ENCODE data around the gene NBEA.

Gene NBEA

DNA sequence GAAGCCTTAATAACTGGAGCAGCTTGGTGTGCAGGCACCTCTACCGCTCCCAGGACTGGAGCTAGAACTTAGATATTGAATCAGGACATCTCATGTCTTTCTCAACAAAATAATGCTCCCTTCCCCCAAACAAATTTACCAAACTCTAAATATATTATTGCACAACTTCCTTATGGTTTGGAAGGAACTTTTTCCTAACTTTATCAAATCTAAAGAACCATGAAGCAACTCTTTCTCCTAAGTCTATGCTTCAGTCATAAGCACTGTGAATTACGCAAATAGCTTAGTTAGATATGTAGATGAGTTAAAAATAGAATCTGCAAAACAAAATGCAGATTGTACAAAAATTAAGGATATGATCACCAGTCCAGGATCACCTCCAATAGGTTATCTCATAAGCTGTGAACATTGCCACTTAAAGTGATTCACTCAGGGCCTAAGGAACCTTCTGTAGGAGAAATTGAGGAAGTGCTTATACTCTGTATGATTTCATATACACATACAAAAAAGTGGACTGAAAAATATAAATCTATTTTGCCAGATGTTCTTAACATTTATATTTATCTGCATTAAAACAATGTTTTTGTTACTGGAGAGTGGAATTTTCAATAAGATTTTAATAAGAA is 554.8 kb downstream of the NBEA start:
- Histone ChIP-seq H3K27ac (ENCODE audit: low read length) (no peak overlapping the region), H3K27me3 (ENCODE audit: control insufficient read depth, insufficient read depth, low read length) (no peaks in the 10 kb centered on the region), H3K36me3 (ENCODE audit: control insufficient read depth, insufficient read depth, low read length) (no peaks in the 10 kb centered on the region), H3K9me3 (ENCODE audit: control insufficient read depth, insufficient read depth, low read length) (no peaks in the 10 kb centered on the region), H3K4me3 (ENCODE audit: low read length) (no peak overlapping the region), H3K4me1 (ENCODE audit: control insufficient read depth, insufficient read depth, low read length) (no peaks in the 10 kb centered on the region)
- DNase-seq (ENCODE audit: low read depth, low spot score), result no peak
- no CpG with 5 or more reads among the region's 2 CpGs for WGBS (ENCODE audit: insufficient coverage, insufficient read length)

DNA sequence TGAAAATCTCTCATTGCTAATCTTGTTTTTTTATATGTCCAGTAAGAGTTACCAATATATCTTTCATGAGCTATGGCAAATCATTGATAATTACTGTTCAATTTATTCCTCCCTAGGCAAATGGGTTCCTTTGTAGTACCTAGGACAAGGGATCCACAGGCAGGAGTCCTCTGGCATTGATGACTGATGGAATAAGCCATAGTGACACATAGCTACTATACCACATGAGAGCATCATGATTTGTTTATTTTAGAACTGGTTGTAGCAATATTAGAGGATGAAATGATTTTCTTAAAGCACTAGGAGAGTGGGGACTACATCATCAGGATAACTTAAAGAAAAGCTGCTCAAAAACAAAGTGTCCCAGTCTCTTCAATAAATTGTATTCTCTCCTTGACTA is 556.2 kb downstream of the NBEA start:
- Histone ChIP-seq H3K36me3 (ENCODE audit: control insufficient read depth, insufficient read depth, low read length) (no peaks in the 10 kb centered on the region), H3K4me1 (ENCODE audit: control insufficient read depth, insufficient read depth, low read length) (no peaks in the 10 kb centered on the region), H3K9me3 (ENCODE audit: control insufficient read depth, insufficient read depth, low read length) (no peaks in the 10 kb centered on the region), H3K4me3 (ENCODE audit: low read length) (no peak overlapping the region), H3K27ac (ENCODE audit: low read length) (no peak overlapping the region), H3K27me3 (ENCODE audit: control insufficient read depth, insufficient read depth, low read length) (no peaks in the 10 kb centered on the region)
- DNase-seq (ENCODE audit: low read depth, low spot score), result no peak

DNA sequence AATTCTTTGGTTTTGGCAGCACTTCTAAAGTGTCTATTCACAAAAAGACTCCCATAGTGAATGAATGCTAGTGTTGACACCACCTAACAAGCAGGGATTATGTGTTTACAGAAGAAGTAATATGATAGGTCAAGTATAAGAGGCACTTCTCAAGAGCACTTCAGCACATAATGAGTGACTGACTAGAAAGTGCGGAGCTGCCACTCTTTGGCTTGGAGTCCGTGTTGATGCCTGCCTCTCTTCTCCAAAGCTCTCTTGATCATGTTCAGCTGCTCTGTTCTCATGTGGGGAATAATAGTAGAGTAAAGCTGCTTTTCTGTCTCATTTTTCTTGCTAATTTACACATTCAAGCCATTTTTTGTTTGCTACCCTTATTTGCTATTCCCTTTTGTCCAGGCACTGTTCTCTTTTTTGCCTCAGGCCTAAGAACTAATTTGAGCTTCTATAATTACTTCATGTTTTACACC is 557.2 kb downstream of the NBEA start:
- H3K27ac ChIP-seq (ENCODE audit: low read length), result no peak overlapping the region
- no peaks in the 10 kb centered on the region for H3K4me1 ChIP-seq (ENCODE audit: control insufficient read depth, insufficient read depth, low read length)
- no peak overlapping the region for H3K4me3 ChIP-seq (ENCODE audit: low read length)
- WGBS (ENCODE audit: insufficient coverage, insufficient read length), result no CpG with 5 or more reads among the region's 2 CpGs
- no peaks in the 10 kb centered on the region for H3K36me3 ChIP-seq (ENCODE audit: control insufficient read depth, insufficient read depth, low read length)
- no peaks in the 10 kb centered on the region for H3K9me3 ChIP-seq (ENCODE audit: control insufficient read depth, insufficient read depth, low read length)
- DNase-seq (ENCODE audit: low read depth, low spot score), result no peak
- no peaks in the 10 kb centered on the region for H3K27me3 ChIP-seq (ENCODE audit: control insufficient read depth, insufficient read depth, low read length)

DNA sequence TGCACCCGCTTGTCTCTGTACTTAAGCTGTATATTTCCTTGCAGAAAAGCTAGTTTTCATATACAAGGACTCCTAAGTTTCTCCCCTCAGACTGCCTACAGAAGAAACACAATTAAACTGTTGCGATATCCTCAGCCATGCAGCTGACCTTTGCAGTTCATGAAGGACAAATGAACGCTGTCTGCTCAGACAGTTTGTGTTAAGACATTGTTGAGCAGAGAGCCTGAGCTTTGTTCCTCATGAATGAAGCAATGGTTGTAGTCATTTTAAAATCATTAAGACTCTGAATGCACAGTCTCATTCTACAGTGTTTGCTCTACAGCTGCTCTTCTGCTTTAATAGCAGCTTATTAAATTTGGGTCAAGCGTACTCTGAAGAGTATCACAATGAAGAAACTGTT is 557.6 kb downstream of the NBEA start:
- no peak for DNase-seq (ENCODE audit: low read depth, low spot score)
- no peaks in the 10 kb centered on the region for H3K27me3 ChIP-seq (ENCODE audit: control insufficient read depth, insufficient read depth, low read length)
- WGBS (ENCODE audit: insufficient coverage, insufficient read length), result no CpG with 5 or more reads among the region's 4 CpGs

DNA sequence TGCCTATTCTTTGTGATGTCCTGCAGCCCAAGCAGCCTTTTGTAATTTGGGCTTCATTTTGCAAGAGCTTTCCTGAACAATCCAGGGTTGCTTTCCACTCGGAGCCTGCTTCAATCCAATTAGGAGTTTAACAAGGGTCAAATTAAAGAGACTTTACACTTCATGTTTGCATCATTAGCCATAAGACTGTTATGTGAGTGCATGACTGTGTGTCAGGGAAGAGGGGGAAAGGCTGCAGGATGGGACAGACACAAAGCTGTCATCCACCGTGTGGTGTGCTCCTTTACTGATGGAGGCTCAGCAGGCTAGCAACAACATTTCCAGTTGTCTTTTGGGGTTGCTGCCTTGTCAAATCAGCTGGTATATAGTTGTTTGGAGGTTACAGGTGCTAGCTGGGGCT is 558.1 kb downstream of the NBEA start:
- no peak for DNase-seq (ENCODE audit: low read depth, low spot score)
- Histone ChIP-seq H3K27ac (ENCODE audit: low read length) (no peak overlapping the region), H3K27me3 (ENCODE audit: control insufficient read depth, insufficient read depth, low read length) (no peaks in the 10 kb centered on the region), H3K36me3 (ENCODE audit: control insufficient read depth, insufficient read depth, low read length) (no peaks in the 10 kb centered on the region), H3K9me3 (ENCODE audit: control insufficient read depth, insufficient read depth, low read length) (no peaks in the 10 kb centered on the region), H3K4me1 (ENCODE audit: control insufficient read depth, insufficient read depth, low read length) (no peaks in the 10 kb centered on the region), H3K4me3 (ENCODE audit: low read length) (no peak overlapping the region)
- whole genome bisulfite sequencing (ENCODE audit: insufficient coverage, insufficient read length), result no CpG with 5 or more reads among the region's 2 CpGs

More for the DNA sequence above, 557.6 kb downstream of the NBEA start:
- Histone ChIP-seq H3K4me1 (ENCODE audit: control insufficient read depth, insufficient read depth, low read length) (no peaks in the 10 kb centered on the region), H3K36me3 (ENCODE audit: control insufficient read depth, insufficient read depth, low read length) (no peaks in the 10 kb centered on the region), H3K9me3 (ENCODE audit: control insufficient read depth, insufficient read depth, low read length) (no peaks in the 10 kb centered on the region), H3K27ac (ENCODE audit: low read length) (no peak overlapping the region), H3K4me3 (ENCODE audit: low read length) (no peak overlapping the region)

DNA sequence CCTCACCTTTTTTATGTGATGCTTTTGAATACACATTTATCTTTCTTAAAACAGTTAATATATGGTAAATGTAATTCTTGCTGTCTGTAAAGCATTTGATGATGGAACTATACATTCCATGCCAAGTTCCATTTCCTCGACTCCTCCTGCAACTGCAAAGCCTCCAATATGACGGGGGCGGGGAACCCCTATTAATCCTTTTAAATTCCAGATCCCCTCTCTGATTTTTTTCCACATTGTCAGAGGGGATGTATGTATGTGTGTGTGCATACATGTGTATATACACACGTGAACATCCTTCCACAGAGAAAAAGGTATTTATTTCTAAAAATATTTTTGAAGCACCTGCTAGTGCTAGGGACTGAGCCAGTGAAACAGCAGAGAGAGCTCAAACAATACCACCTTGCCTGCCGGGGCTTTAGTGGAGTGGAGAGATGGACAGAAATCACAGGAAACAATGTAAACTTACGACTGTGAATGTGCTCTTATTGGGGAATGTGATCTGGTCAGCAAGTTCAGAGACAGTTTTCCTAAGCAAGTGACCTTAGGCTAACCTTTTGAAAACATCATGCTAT is 559.7 kb downstream of the NBEA start:
- Histone ChIP-seq H3K4me3 (ENCODE audit: low read length) (no peak overlapping the region), H3K9me3 (ENCODE audit: control insufficient read depth, insufficient read depth, low read length) (no peaks in the 10 kb centered on the region), H3K27ac (ENCODE audit: low read length) (no peak overlapping the region), H3K4me1 (ENCODE audit: control insufficient read depth, insufficient read depth, low read length) (no peaks in the 10 kb centered on the region), H3K27me3 (ENCODE audit: control insufficient read depth, insufficient read depth, low read length) (no peaks in the 10 kb centered on the region), H3K36me3 (ENCODE audit: control insufficient read depth, insufficient read depth, low read length) (no peaks in the 10 kb centered on the region)
- DNase-seq (ENCODE audit: low read depth, low spot score), result no peak
- no CpG with 5 or more reads among the region's 6 CpGs for WGBS (ENCODE audit: insufficient coverage, insufficient read length)

DNA sequence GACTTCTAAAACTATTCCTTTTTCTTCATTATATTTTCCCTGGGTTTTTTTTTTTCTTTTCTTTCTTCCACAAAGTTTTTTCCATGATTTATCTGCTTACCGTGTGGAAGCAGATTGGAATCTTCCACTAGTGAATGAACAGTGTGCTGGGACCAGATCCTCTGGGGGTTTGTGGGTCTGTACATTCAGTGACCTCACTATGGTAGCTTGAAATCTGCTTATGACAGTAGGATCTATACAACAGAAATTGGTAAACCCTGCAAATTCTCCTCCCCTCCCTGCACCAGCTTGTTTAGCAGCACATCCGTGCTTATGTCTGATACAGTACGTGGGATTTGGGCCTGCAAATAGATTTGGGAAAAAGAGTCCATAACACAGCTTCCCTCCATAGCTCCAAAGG is 560.4 kb downstream of the NBEA start:
- Histone ChIP-seq H3K9me3 (ENCODE audit: control insufficient read depth, insufficient read depth, low read length) (no peaks in the 10 kb centered on the region), H3K4me1 (ENCODE audit: control insufficient read depth, insufficient read depth, low read length) (no peaks in the 10 kb centered on the region), H3K27ac (ENCODE audit: low read length) (no peak overlapping the region), H3K4me3 (ENCODE audit: low read length) (no peak overlapping the region), H3K27me3 (ENCODE audit: control insufficient read depth, insufficient read depth, low read length) (no peaks in the 10 kb centered on the region), H3K36me3 (ENCODE audit: control insufficient read depth, insufficient read depth, low read length) (no peaks in the 10 kb centered on the region)
- WGBS (ENCODE audit: insufficient coverage, insufficient read length), result no CpG with 5 or more reads among the region's 3 CpGs
- no peak for DNase-seq (ENCODE audit: low read depth, low spot score)

DNA sequence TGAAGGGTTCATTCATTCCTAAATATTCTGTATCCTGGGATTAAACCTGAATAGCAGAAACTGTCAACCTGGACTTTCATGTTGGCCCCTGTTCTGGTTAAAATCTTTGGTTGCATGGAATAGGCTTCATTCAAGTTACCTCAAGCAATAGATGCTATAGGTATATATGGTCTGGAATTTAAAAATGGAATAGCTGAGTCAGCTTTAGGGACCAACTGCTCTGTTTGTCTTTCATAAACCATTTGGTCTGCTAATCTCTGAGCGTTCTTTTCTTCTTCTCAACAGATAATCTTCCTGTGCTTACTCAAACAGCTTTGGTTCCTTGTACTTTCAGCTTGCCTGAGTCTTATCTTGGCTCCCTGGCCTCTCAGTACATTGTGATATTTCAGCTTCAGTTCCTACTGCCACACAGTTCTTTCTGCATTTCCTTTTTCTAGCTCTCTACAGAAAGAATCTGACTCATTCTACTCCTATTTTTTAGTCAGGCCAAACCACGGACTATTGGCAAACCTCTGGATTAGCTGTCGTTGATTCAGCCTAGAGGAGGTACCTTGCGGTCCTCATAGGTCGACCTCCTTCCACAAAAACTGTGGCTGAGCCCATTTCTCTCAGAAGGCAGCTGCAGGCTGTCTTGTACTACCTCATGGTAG is 570.3 kb downstream of the NBEA start:
- no peaks in the 10 kb centered on the region for H3K27me3 ChIP-seq (ENCODE audit: control insufficient read depth, insufficient read depth, low read length)
- H3K9me3 ChIP-seq (ENCODE audit: control insufficient read depth, insufficient read depth, low read length), result no peaks in the 10 kb centered on the region
- H3K27ac ChIP-seq (ENCODE audit: low read length), result no peak overlapping the region
- H3K36me3 ChIP-seq (ENCODE audit: control insufficient read depth, insufficient read depth, low read length), result no peaks in the 10 kb centered on the region
- no peak overlapping the region for H3K4me3 ChIP-seq (ENCODE audit: low read length)
- H3K4me1 ChIP-seq (ENCODE audit: control insufficient read depth, insufficient read depth, low read length), result no peaks in the 10 kb centered on the region; the same call in 1 of the 2 replicates
- WGBS (ENCODE audit: insufficient coverage, insufficient read length), result no CpG with 5 or more reads among the region's 5 CpGs
- no peak for DNase-seq (ENCODE audit: low read depth, low spot score)

DNA sequence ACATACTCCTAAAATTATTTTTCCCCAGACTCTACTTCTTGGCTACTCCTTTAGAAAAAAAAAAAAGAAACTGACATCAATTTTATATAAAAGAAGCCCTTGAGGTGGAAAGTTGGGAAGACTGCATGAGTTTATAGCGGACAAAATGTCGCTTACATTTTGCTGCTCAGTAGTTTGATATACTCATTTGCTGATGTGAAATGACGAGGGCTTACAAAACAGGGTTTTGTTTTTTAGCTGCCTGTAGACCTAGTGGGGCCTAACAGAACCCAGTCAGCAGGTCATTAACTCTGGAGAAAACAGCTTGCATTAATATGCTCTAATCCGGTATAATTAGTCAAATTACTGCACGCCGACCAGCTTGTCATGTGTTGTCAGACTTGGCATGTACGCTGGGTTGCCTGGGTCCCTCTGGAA is 572.0 kb downstream of the NBEA start:
- DNase-seq (ENCODE audit: low read depth, low spot score), result no peak
- Histone ChIP-seq H3K27me3 (ENCODE audit: control insufficient read depth, insufficient read depth, low read length) (no peaks in the 10 kb centered on the region), H3K4me1 (ENCODE audit: control insufficient read depth, insufficient read depth, low read length) (no peaks in the 10 kb centered on the region; the same call in 1 of the 2 replicates), H3K36me3 (ENCODE audit: control insufficient read depth, insufficient read depth, low read length) (no peaks in the 10 kb centered on the region), H3K4me3 (ENCODE audit: low read length) (no peak overlapping the region), H3K27ac (ENCODE audit: low read length) (no peak overlapping the region), H3K9me3 (ENCODE audit: control insufficient read depth, insufficient read depth, low read length) (no peaks in the 10 kb centered on the region)
- no CpG with 5 or more reads among the region's 7 CpGs for WGBS (ENCODE audit: insufficient coverage, insufficient read length)

DNA sequence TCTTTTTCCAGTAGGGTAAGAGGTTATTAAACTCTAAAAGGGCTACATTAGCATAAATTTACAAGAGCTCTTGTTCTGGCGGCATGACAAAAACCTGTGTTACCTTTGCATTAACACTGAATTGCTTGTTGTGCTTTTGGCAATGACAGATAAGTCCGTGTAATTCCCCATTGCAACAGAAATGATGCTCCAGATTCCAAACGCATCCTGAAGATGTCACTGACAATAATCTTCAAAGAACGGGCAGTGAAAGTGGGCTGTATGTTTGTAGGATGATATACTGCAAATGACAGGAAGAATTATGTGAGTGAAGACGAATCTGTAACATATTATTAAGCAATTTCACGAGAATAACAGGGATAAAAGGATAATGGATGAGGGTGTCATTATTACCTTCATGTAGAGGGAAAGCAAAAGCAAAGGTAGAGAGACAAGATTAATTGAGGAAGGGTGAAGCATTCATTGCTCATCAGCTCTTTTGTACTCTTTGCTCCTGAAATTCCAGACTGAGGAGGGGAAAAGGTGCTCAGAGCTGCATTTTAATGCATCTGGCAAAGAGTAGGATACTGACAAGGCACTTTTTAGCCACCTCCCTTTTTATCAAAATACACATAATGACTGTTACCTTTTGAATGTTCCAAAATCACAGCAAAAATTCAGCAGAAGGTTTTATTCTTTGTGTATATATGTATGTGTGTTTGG is 572.9 kb downstream of the NBEA start:
- WGBS (ENCODE audit: insufficient coverage, insufficient read length), result no CpG with 5 or more reads among the region's 6 CpGs

More for the DNA sequence above, 572.9 kb downstream of the NBEA start:
- no peaks in the 10 kb centered on the region for H3K9me3 ChIP-seq (ENCODE audit: control insufficient read depth, insufficient read depth, low read length)
- no peaks in the 10 kb centered on the region for H3K27me3 ChIP-seq (ENCODE audit: control insufficient read depth, insufficient read depth, low read length)
- DNase-seq (ENCODE audit: low read depth, low spot score), result no peak
- no peaks in the 10 kb centered on the region; the same call in 1 of the 2 replicates for H3K4me1 ChIP-seq (ENCODE audit: control insufficient read depth, insufficient read depth, low read length)
- H3K36me3 ChIP-seq (ENCODE audit: control insufficient read depth, insufficient read depth, low read length), result no peaks in the 10 kb centered on the region
- no peak overlapping the region for H3K27ac ChIP-seq (ENCODE audit: low read length)
- no peak overlapping the region for H3K4me3 ChIP-seq (ENCODE audit: low read length)
